Gastrocnemius medialis (tissue), 4 donors: ENCODE results near the gene CHCHD6. TPM values are rescaled to one million over a fixed set of nuclear protein-coding genes. Genes with fewer than 3 reads are reported as not detected.

Experiments used
- ATAC-seq, 2 donors: fragments of 150-250 bp; one replicate each; pipeline ENCODE4 v1.9.1; 2016
- DNase-seq, 2 donors: peaks; one replicate each; pipeline ENCODE4 v3.0.0-alpha.2; 2019
- H3K27ac ChIP-seq, 4 donors: fragments of 200-600 bp; sonication (generic); 1 replicate in 1 of 4; 2 replicates in 3 of 4; pipeline ENCODE4 v1.5.1; 2016 to 2018; ENCODE audit warnings: mild to moderate bottlenecking in 2 of 4, moderate library complexity in 1 of 4
- H3K27me3 ChIP-seq, 3 donors: fragments of 200-600 bp; sonication (generic) in 2 of 3; 1 replicate in 1 of 3; 2 replicates in 2 of 3; pipeline versions ENCODE4 v1.5.1 to v1.6.0; 2016 to 2019; ENCODE audit warnings: mild to moderate bottlenecking in 1 of 3, moderate library complexity in 1 of 3
- H3K36me3 ChIP-seq, 2 donors: fragments of 200-600 bp; sonication (generic) in 1 of 2; one replicate each; pipeline ENCODE4 v1.5.1; 2017 to 2018
- H3K4me1 ChIP-seq, 2 donors: fragments of 200-600 bp; sonication (generic) in 1 of 2; one replicate each; pipeline ENCODE4 v1.5.1; 2016 to 2017; ENCODE audit warnings: mild to moderate bottlenecking in 2 of 2
- H3K4me3 ChIP-seq, 4 donors: fragments of 200-600 bp; sonication (generic) in 3 of 4; 1 replicate in 1 of 4; 2 replicates in 3 of 4; pipeline ENCODE4 v1.5.1; 2016 to 2019; ENCODE audit warnings: mild to moderate bottlenecking in 2 of 4
- H3K9me3 ChIP-seq, 3 donors: fragments of 200-600 bp; sonication (generic) in 2 of 3; 1 replicate in 1 of 3; 2 replicates in 2 of 3; pipeline ENCODE4 v1.5.1; 2016 to 2019
- CTCF ChIP-seq, 5 experiments: fragments of 450-650 bp in 3 of 5; fragments of 200-600 bp in 2 of 5; sonication (generic) in 2 of 5; IDR thresholded peaks in 4 of 5; conservative IDR thresholded peaks in 1 of 5; 1 replicate in 4 of 5; 2 replicates in 1 of 5; pipeline ENCODE4 v1.5.1; 2016 to 2019; ENCODE audit warnings: antibody characterized with exemption in 5 of 5, mild to moderate bottlenecking in 3 of 5, moderate library complexity in 3 of 5
- POLR2A ChIP-seq, 2 donors: fragments of 450-650 bp; IDR thresholded peaks; one replicate each; pipeline ENCODE4 v1.6.1; 2017; ENCODE audit warnings: antibody characterized with exemption in 2 of 2, mild to moderate bottlenecking in 2 of 2, moderate library complexity in 2 of 2
- in situ Hi-C, 4 donors: fragments of 200-750 bp; cut with MboI; loops; one replicate each; pipeline versions ENCODE4 v1.15.0 to v1.8.0; 2017; ENCODE audit warnings: low sequenced_read_pairs in 4 of 4
- intact Hi-C: fragments of 100-400 bp; cut with DNase I; formaldehyde crosslinking; loops from one replicate; pipeline ENCODE4 v1.15.1; 2023; ENCODE audit warnings: low total_unique reads
- total RNA-seq, 4 donors: library from RNA; depleted of rRNA; stranded (reverse); fragments of >200 nt; gene quantifications; one replicate each; pipeline versions ENCODE4 v1.1.0 to v1.2.3, GENCODE V29; 2016

The CHCHD6 gene
- total RNA-seq, 4 donors from 2014 or later, result 2.7 to 4.2 (median 3.4) TPM

GRCh38 chr3:126959921-126960603 lies 256.0 kb downstream of the CHCHD6 start:
- Histone ChIP-seq H3K4me1 (peaks cover 45 to 47% of the 10 kb centered on the region in 2 donors), H3K27ac (peak overlapping the region in 3 of 4 donors; percentile 82 to 88 (median 83)), H3K4me3 (no peak overlapping the region), H3K36me3 (no peaks in the 10 kb centered on the region), H3K9me3 (no peaks in the 10 kb centered on the region), H3K27me3 (no peaks in the 10 kb centered on the region)
- intact Hi-C loops (loop anchor here (2.0 to 5.0 kb wide), 3 partner anchors 23 to 213 kb away; partner anchors contain the start of gene PLXNA1), in situ Hi-C loops (loop anchor here in 1 of 4 donors (25.0 kb wide), 1 partner anchor 198 kb away; no protein-coding TSS in a partner anchor)
- no peak for DNase-seq
- TF ChIP-seq POLR2A (IDR thresholded peaks at IDR 0.05) (no peak), CTCF (IDR thresholded peaks at IDR 0.05 in 4 of 5, conservative IDR thresholded peaks at IDR 0.05 in 1 of 5) (no peak)
- ATAC-seq, result no peak

GRCh38 chr3:126960604-126960995 lies 256.6 kb downstream of the CHCHD6 start:
- Histone ChIP-seq H3K36me3 (no peaks in the 10 kb centered on the region), H3K9me3 (no peaks in the 10 kb centered on the region), H3K4me1 (peaks cover 50 to 52% of the 10 kb centered on the region in 2 donors), H3K4me3 (no peak overlapping the region), H3K27ac (peak overlapping the region; percentile 79 to 88 (median 82)), H3K27me3 (no peaks in the 10 kb centered on the region)
- ATAC-seq (peak; percentile 70 to 71), DNase-seq (peak; percentile 50 to 80)
- TF ChIP-seq CTCF (IDR thresholded peaks at IDR 0.05 in 4 of 5, conservative IDR thresholded peaks at IDR 0.05 in 1 of 5) (no peak), POLR2A (IDR thresholded peaks at IDR 0.05) (no peak)
- intact Hi-C loops, result loop anchor here (2.0 to 5.0 kb wide), 3 partner anchors 22 to 213 kb away; partner anchors contain the start of gene PLXNA1
- in situ Hi-C loops, result loop anchor here in 1 of 4 donors (25.0 kb wide), 1 partner anchor 198 kb away; no protein-coding TSS in a partner anchor

GRCh38 chr3:126961191-126961790 lies 257.3 kb downstream of the CHCHD6 start:
- Histone ChIP-seq H3K4me1 (peaks cover 50 to 55% of the 10 kb centered on the region in 2 donors), H3K27me3 (no peaks in the 10 kb centered on the region), H3K36me3 (no peaks in the 10 kb centered on the region), H3K27ac (peak overlapping the region; percentile 79 to 88 (median 82)), H3K9me3 (no peaks in the 10 kb centered on the region), H3K4me3 (no peak overlapping the region)
- peak; percentile 86 to 87 for ATAC-seq
- peak; percentile 73 to 95 for DNase-seq
- no peak for TF ChIP-seq POLR2A (IDR thresholded peaks at IDR 0.05)
- no peak for TF ChIP-seq CTCF (IDR thresholded peaks at IDR 0.05 in 4 of 5, conservative IDR thresholded peaks at IDR 0.05 in 1 of 5)
- in situ Hi-C loops, result loop anchor here in 1 of 4 donors (25.0 kb wide), 1 partner anchor 199 kb away; no protein-coding TSS in a partner anchor
- intact Hi-C loops, result loop anchor here (2.0 to 5.0 kb wide), 3 partner anchors 22 to 214 kb away; partner anchors contain the start of gene PLXNA1

- in situ Hi-C loops, result loop anchor here in 1 of 4 donors (25.0 kb wide), 1 partner anchor 200 kb away; no protein-coding TSS in a partner anchor
- no peak for TF ChIP-seq POLR2A (IDR thresholded peaks at IDR 0.05)
- no peak for TF ChIP-seq CTCF (IDR thresholded peaks at IDR 0.05 in 4 of 5, conservative IDR thresholded peaks at IDR 0.05 in 1 of 5)
- ATAC-seq (peak; percentile 55 to 66), DNase-seq (peak; percentile 37 to 90)
- intact Hi-C loops, result loop anchor here (2.0 to 5.0 kb wide), 3 partner anchors 21 to 215 kb away; partner anchors contain the start of gene PLXNA1
- peaks cover 50 to 55% of the 10 kb centered on the region in 2 donors for H3K4me1 ChIP-seq
- no peaks in the 10 kb centered on the region for H3K27me3 ChIP-seq
- H3K36me3 ChIP-seq, result no peaks in the 10 kb centered on the region
- H3K9me3 ChIP-seq, result no peaks in the 10 kb centered on the region
- H3K4me3 ChIP-seq, result no peak overlapping the region
- peak overlapping the region; percentile 79 to 88 (median 82) for H3K27ac ChIP-seq
These were observed 257.9 kb downstream of the CHCHD6 start for GRCh38 chr3:126961791-126962461.
